HG02678 (cell line): ENCODE results near the gene KRTAP5-11.
"Not testable (repeated sequence)": the region's sequence is repeated elsewhere in the genome, so short reads cannot be mapped to it uniquely, and the experiment has no call there.

Experiments used
- ATAC-seq: cut with Tn5 transposase; IDR thresholded peaks from one replicate; pipeline ENCODE4 v1.9.1; 2021; ENCODE audit warnings: mild to moderate bottlenecking, moderate library complexity; ENCODE audit not compliant: unreplicated experiment

The KRTAP5-11 gene

GRCh38 chr11:71558996-71559395 is 23.7 kb downstream of the KRTAP5-11 start:
- no peak for ATAC-seq

- ATAC-seq = no peak
Observed at GRCh38 chr11:71557257-71557656, 25.4 kb downstream of the KRTAP5-11 start.

GRCh38 chr11:71556018-71556417 is 26.7 kb downstream of the KRTAP5-11 start:
- ATAC-seq = no peak

- no peak for ATAC-seq
Observed at GRCh38 chr11:71555508-71555907, 27.2 kb downstream of the KRTAP5-11 start.

DNA sequence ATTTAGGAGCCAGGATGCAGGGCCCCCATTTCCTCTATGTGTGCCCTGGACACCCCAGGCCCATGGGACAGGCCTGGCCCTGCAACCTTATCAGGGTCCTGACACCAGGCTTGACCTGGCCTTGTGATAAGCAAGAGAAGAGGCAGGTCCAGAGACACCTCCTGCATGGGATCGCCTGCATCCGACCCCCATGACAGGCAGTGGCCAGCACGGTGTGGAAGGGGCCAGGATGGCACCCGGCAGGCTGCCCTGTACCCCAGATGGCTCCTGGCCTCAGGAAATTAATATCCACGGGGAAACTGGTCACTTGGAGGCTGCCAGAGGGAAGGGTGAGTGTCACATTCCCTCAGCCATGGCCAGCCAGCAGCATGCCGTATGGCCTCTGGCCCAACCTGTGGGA is 27.7 kb downstream of the KRTAP5-11 start:
- ATAC-seq = no peak

- no peak for ATAC-seq
Observed at GRCh38 chr11:71551711-71552110, 31.0 kb downstream of the KRTAP5-11 start.

DNA sequence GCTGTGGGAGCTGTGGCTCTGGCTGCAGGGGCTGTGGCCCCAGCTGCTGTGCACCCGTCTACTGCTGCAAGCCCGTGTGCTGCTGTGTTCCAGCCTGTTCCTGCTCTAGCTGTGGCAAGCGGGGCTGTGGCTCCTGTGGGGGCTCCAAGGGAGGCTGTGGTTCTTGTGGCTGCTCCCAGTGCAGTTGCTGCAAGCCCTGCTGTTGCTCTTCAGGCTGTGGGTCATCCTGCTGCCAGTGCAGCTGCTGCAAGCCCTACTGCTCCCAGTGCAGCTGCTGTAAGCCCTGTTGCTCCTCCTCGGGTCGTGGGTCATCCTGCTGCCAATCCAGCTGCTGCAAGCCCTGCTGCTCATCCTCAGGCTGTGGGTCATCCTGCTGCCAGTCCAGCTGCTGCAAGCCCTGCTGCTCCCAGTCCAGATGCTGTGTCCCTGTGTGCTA is 33.9 kb downstream of the KRTAP5-11 start:
- ATAC-seq = no peak

GRCh38 chr11:71548120-71548519 is 34.6 kb downstream of the KRTAP5-11 start, which contains the start of gene KRTAP5-9:
KRTAP5-9 (plus strand) TSS chr11:71548420; CDS start chr11:71548658, 238 bp downstream.
- ATAC-seq = no peak

- no peak for ATAC-seq
Observed at GRCh38 chr11:71545405-71545966, 37.2 kb downstream of the KRTAP5-11 start.

GRCh38 chr11:71544525-71545214 is 38.0 kb downstream of the KRTAP5-11 start:
- no peak for ATAC-seq

GRCh38 chr11:71543866-71544265 is 38.8 kb downstream of the KRTAP5-11 start:
- ATAC-seq = no peak

GRCh38 chr11:71542879-71543777 is 39.5 kb downstream of the KRTAP5-11 start:
- no peak for ATAC-seq

GRCh38 chr11:71542382-71542781 is 40.3 kb downstream of the KRTAP5-11 start:
- ATAC-seq = no peak

- ATAC-seq = not testable (repeated sequence)
Observed at GRCh38 chr11:71540521-71541304, 42.0 kb downstream of the KRTAP5-11 start.

DNA sequence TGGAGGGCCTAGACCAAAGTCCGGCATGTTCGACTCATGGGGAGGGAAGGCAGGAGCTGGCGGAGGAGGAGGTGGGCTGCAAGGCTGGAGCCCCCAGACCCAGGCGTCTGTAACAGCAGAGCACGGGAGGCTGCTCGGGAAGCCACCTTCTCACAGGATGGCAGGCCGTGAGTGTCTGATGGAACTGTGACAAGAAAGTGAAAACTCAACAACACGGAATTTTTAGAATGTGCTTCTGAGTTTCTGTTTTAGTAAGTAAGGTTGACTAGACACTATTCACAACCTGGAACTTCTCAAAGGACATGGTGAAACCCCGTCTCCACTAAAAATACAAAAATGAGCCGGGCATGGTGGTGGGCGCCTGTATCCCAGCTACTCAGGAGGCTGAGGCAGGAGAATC is 42.7 kb downstream of the KRTAP5-11 start:
- ATAC-seq = not testable (repeated sequence)

DNA sequence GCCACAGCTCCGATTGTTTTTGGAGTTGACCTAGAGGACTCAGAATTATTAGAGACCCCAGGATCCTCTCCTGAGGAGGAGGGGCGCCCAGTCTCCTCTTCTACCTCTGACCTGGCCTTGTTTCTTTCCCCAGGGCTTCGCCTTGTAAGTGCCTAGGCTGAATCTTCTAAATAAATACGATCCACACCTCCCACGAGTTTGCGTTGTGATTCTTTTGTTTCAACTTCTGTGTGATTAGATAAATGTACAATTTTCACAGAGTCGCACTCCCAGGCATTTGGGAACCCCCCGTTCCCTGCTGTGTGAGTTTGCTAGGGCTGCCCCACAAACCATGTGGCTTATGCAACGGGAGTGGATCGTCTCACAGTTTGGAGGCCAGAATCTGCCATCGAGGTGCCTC is 43.7 kb downstream of the KRTAP5-11 start:
- ATAC-seq = no peak

- no peak for ATAC-seq
Observed at GRCh38 chr11:71538666-71538990, 44.0 kb downstream of the KRTAP5-11 start.

DNA sequence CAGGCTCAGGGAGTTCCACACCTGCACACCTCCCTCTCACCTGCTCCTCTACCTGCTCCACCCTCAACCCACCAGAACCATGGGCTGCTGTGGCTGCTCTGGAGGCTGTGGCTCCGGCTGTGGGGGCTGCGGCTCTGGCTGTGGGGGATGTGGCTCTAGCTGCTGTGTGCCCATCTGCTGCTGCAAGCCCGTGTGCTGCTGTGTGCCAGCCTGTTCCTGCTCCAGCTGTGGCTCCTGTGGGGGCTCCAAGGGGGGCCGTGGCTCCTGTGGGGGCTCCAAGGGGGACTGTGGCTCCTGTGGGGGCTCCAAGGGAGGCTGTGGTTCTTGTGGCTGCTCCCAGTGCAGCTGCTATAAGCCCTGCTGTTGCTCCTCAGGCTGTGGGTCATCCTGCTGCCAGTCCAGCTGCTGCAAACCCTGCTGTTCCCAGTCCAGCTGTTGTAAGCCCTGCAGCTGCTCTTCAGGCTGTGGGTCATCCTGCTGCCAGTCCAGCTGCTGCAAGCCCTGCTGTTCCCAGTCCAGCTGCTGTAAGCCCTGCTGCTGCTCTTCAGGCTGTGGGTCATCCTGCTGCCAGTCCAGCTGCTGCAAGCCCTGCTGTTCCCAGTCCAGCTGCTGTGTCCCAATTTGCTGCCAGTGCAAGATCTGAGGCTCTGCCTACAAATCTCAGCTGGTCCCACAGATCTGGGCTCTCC is 44.6 kb downstream of the KRTAP5-11 start, which contains the start of gene KRTAP5-8:
TSS of gene KRTAP5-8 (plus strand) at position 49 of the 689 bp plus-strand sequence. CDS start at position 80, 31 bp downstream.
- not testable (repeated sequence) for ATAC-seq

- no peak for ATAC-seq
Observed at GRCh38 chr11:71537537-71537936, 45.1 kb downstream of the KRTAP5-11 start.

DNA sequence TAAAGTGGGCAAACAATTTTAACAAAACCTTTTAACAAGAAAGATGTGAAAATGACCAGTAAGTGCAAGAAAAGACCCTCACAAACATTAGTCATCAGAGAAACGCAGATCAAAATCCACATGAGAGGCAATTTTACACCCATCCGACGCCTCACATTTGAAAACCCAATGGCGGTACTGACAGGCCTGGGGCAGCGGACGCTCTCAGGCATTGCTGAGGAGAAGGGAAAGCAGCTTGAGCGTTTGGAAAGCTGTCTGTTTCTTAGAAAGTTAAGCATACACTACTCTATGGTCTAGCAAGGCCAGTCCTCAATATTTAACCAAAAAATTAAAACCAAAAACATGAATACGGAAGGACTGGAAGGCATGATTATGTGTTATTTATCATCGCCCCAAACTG is 46.9 kb downstream of the KRTAP5-11 start:
- no peak for ATAC-seq
